Panc1 (cell line): ENCODE measurements around the gene MAGEA1. TPM values are rescaled to one million over a fixed set of nuclear protein-coding genes. Genes with fewer than 3 reads are reported as not detected.
"Not testable (repeated sequence)": the region's sequence is repeated elsewhere in the genome, so short reads cannot be mapped to it uniquely, and the experiment has no call there.

Source experiments
- ATAC-seq: fragments of 200-7000 bp; cut with Tn5 transposase; 2 replicates; pipeline ENCODE4 v1.9.1; 2020; ENCODE audit warnings: mild to moderate bottlenecking, moderate library complexity
- BruUV-seq: library from RNA; stranded (reverse); fragments of 400-500 nt; replicated peaks from 2 replicates; lab custom pipeline; 2021; lab: Mats Ljungman, UMichigan
- CTCF ChIA-PET: fragments of 300-600 bp; sonication (Branson Sonifier 250); formaldehyde crosslinking; loops from one replicate; lab custom pipeline; 2022; ENCODE audit warnings: antibody characterized with exemption; lab: Charles Lee
- POLR2A ChIA-PET: fragments of 300-600 bp; sonication (Branson Sonifier 250); formaldehyde crosslinking; loops from one replicate; lab custom pipeline; 2022; ENCODE audit warnings: antibody characterized with exemption; lab: Charles Lee
- DNase-seq: peaks from one replicate; pipeline ENCODE4 v3.0.0-alpha.2; 2010; ENCODE audit warnings: low read depth, low spot score
- H3K27ac ChIP-seq: 2 replicates; pipeline ENCODE4 v1.5.1; 2011; ENCODE audit warnings: mild to moderate bottlenecking, low read length, inconsistent platforms
- H3K27me3 ChIP-seq: fragments of 200-500 bp; sonication (Bioruptor generic); 2 replicates; pipeline ENCODE4 v1.6.0; 2014; ENCODE audit warnings: low read length, inconsistent platforms; ENCODE audit not compliant: control insufficient read depth, insufficient read depth
- H3K36me3 ChIP-seq: fragments of 200-500 bp; sonication (Bioruptor generic); 2 replicates; pipeline ENCODE4 v1.5.1; 2014; ENCODE audit warnings: inconsistent platforms, mild to moderate bottlenecking, low read length, moderate library complexity; ENCODE audit not compliant: control insufficient read depth, insufficient read depth
- H3K4me1 ChIP-seq: 2 replicates; pipeline ENCODE4 v1.5.1; 2011; ENCODE audit warnings: inconsistent platforms, mild to moderate bottlenecking, low read length, moderate library complexity; ENCODE audit not compliant: control insufficient read depth, insufficient read depth
- H3K4me3 ChIP-seq, 2 experiments: 2 replicates each; pipeline ENCODE4 v1.5.1; 2011 to 2012; ENCODE audit warnings: low read depth in 2 of 2, low read length in 2 of 2, mild to moderate bottlenecking in 2 of 2, inconsistent platforms in 1 of 2, moderate library complexity in 1 of 2
- H3K9me3 ChIP-seq: fragments of 200-500 bp; sonication (Bioruptor generic); 2 replicates; pipeline ENCODE4 v1.5.1; 2014; ENCODE audit warnings: low read depth, mild to moderate bottlenecking, inconsistent platforms, low read length, moderate library complexity; ENCODE audit not compliant: control insufficient read depth, insufficient read depth
- POLR2AphosphoS5 ChIP-seq: IDR thresholded peaks from 2 replicates; pipeline ENCODE4 v1.6.1; 2012; ENCODE audit warnings: mild to moderate bottlenecking, low read depth, low read length, moderate library complexity
- SIN3A ChIP-seq: IDR thresholded peaks from 2 replicates; pipeline ENCODE4 v1.6.1; 2012; ENCODE audit warnings: low read depth, mild to moderate bottlenecking, low read length, moderate library complexity, borderline replicate concordance; ENCODE audit not compliant: insufficient read depth
- TCF7L2 ChIP-seq: IDR thresholded peaks from 2 replicates; pipeline ENCODE4 v1.6.1; 2011; ENCODE audit warnings: mild to moderate bottlenecking, low read depth, low read length, inconsistent platforms
- in situ Hi-C: cut with HindIII; loops from 2 replicates; pipeline ENCODE4 v1.10.0; 2016; ENCODE audit warnings: low sequenced_read_pairs, low pct_unique_long_range_greater_than_20kb
- intact Hi-C: fragments of 100-400 bp; cut with micrococcal nuclease; formaldehyde crosslinking; loops from one replicate; pipeline ENCODE4 v1.10.0; 2022; ENCODE audit not compliant: unreplicated experiment
- total RNA-seq: library from RNA; stranded (reverse); gene quantifications from one replicate; pipeline ENCODE4 v1.2.1, GENCODE V29; 2021; ENCODE audit not compliant: unreplicated experiment
- TF ChIP-seq, protein P1 (sequence below), 2 experiments: IDR thresholded peaks; 2 replicates each; pipeline ENCODE4 v1.6.1; 2011 to 2012; ENCODE audit warnings: low read depth in 2 of 2, control low read depth in 1 of 2, low read length in 1 of 2, mild to moderate bottlenecking in 1 of 2, moderate library complexity in 1 of 2; ENCODE audit not compliant: insufficient read depth in 1 of 2
- TF ChIP-seq, protein P2 (sequence below): fragments of 450-650 bp; IDR thresholded peaks from 2 replicates; pipeline ENCODE4 v1.5.1; 2017; ENCODE audit warnings: mild to moderate bottlenecking

The MAGEA1 gene
- total RNA-seq, 1 experiment from 2014 or later: not detected

DNA sequence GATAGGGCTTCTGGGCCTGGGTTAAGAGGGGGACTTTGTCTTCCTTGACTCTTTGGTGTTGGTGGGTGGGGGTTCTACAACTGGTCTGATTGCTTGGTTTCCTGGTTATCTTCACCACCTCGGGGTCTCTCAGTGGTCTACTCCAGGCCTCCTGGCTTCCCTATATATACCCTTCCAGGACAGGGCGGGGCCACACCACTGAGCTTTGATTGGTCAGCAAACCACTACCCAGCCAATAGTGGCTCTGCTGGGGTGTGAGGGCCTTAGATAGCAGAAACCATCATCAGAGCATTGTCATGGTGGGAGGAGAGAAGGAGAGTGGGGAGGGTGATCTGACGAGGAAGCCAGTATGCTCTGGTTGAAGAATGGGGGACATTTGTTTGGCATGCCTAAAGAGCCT lies 14.4 kb upstream of the MAGEA1 start:
- Histone ChIP-seq H3K4me3 (no peak overlapping the region), H3K27ac (no peak overlapping the region), H3K9me3 (no peaks in the 10 kb centered on the region), H3K27me3 (peaks cover 3% of the 10 kb centered on the region), H3K36me3 (no peaks in the 10 kb centered on the region), H3K4me1 (no peaks in the 10 kb centered on the region)
- no peak for TF ChIP-seq TCF7L2
- in situ Hi-C loops: no loop called here
- ChIA-PET POLR2A (no interaction called here), CTCF (no interaction called here)
- BruUV-seq: no TSS peak
- intact Hi-C loops: no loop called here
- DNase-seq (no peak), ATAC-seq (no peak)

DNA sequence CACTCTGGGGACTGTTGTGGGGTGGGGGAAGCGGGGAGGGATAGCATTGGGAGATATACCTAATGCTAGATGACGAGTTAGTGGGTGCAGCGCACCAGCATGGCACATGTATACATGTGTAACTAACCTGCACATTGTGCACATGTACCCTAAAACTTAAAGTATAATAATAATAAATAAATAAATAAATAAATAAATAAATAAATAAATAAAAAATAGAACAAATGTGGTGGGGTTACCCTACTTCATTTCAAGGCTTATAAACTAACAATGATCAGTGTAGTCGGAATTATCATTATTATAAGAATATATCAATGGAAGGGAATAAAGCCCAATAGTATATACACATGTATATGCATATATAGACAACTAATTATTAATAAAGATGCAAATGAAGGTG lies 10.7 kb upstream of the MAGEA1 start:
- H3K4me1 ChIP-seq, BruUV-seq, in situ Hi-C loops, ATAC-seq, H3K27me3 ChIP-seq, CTCF ChIA-PET, H3K36me3 ChIP-seq, intact Hi-C loops, H3K27ac ChIP-seq, H3K9me3 ChIP-seq, H3K4me3 ChIP-seq, POLR2A ChIA-PET, DNase-seq: not testable (repeated sequence)

DNA sequence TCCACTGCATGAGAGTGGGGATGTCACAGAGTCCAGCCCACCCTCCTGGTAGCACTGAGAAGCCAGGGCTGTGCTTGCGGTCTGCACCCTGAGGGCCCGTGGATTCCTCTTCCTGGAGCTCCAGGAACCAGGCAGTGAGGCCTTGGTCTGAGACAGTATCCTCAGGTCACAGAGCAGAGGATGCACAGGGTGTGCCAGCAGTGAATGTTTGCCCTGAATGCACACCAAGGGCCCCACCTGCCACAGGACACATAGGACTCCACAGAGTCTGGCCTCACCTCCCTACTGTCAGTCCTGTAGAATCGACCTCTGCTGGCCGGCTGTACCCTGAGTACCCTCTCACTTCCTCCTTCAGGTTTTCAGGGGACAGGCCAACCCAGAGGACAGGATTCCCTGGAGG lies 2.7 kb downstream of the MAGEA1 start:
- ChIA-PET POLR2A (no interaction called here), CTCF (no interaction called here)
- no peaks in the 10 kb centered on the region for H3K36me3 ChIP-seq
- no peak for DNase-seq
- intact Hi-C loops: no loop called here
- H3K4me3 ChIP-seq: no peak overlapping the region
- H3K4me1 ChIP-seq: no peaks in the 10 kb centered on the region
- no peak for ATAC-seq
- in situ Hi-C loops: no loop called here
- BruUV-seq: no TSS peak
- H3K27ac ChIP-seq: no peak overlapping the region
- no peaks in the 10 kb centered on the region for H3K9me3 ChIP-seq
- TF ChIP-seq POLR2AphosphoS5: no peak
- TF ChIP-seq, protein P1, sequence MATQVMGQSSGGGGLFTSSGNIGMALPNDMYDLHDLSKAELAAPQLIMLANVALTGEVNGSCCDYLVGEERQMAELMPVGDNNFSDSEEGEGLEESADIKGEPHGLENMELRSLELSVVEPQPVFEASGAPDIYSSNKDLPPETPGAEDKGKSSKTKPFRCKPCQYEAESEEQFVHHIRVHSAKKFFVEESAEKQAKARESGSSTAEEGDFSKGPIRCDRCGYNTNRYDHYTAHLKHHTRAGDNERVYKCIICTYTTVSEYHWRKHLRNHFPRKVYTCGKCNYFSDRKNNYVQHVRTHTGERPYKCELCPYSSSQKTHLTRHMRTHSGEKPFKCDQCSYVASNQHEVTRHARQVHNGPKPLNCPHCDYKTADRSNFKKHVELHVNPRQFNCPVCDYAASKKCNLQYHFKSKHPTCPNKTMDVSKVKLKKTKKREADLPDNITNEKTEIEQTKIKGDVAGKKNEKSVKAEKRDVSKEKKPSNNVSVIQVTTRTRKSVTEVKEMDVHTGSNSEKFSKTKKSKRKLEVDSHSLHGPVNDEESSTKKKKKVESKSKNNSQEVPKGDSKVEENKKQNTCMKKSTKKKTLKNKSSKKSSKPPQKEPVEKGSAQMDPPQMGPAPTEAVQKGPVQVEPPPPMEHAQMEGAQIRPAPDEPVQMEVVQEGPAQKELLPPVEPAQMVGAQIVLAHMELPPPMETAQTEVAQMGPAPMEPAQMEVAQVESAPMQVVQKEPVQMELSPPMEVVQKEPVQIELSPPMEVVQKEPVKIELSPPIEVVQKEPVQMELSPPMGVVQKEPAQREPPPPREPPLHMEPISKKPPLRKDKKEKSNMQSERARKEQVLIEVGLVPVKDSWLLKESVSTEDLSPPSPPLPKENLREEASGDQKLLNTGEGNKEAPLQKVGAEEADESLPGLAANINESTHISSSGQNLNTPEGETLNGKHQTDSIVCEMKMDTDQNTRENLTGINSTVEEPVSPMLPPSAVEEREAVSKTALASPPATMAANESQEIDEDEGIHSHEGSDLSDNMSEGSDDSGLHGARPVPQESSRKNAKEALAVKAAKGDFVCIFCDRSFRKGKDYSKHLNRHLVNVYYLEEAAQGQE (IDR thresholded peaks at IDR 0.05; ENCODE audit: insufficient read depth in 1 of 2, low read depth in 2 of 2, low read length in 1 of 2): no peak
- TF ChIP-seq, protein P2, sequence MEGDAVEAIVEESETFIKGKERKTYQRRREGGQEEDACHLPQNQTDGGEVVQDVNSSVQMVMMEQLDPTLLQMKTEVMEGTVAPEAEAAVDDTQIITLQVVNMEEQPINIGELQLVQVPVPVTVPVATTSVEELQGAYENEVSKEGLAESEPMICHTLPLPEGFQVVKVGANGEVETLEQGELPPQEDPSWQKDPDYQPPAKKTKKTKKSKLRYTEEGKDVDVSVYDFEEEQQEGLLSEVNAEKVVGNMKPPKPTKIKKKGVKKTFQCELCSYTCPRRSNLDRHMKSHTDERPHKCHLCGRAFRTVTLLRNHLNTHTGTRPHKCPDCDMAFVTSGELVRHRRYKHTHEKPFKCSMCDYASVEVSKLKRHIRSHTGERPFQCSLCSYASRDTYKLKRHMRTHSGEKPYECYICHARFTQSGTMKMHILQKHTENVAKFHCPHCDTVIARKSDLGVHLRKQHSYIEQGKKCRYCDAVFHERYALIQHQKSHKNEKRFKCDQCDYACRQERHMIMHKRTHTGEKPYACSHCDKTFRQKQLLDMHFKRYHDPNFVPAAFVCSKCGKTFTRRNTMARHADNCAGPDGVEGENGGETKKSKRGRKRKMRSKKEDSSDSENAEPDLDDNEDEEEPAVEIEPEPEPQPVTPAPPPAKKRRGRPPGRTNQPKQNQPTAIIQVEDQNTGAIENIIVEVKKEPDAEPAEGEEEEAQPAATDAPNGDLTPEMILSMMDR: no peak
- no peak for TF ChIP-seq TCF7L2
- no peak for TF ChIP-seq SIN3A
- no peaks in the 10 kb centered on the region; the same call in 1 of the 2 replicates for H3K27me3 ChIP-seq
